ENCODE data around the gene PIPOX.

- TF ChIP-seq CTCF (IDR thresholded peaks at IDR 0.05; ENCODE audit: low read depth, low read length, poor library complexity, severe bottlenecking) = no peak
- TF ChIP-seq EZH2phosphoT487 (IDR thresholded peaks at IDR 0.05; ENCODE audit: borderline replicate concordance, low read length) = no peak
These were observed 43.8 kb downstream of the PIPOX start for GRCh38 chr17:29086628-29087332.

Data from DOHH2 (cell line).